Loucy (cell line): Measurements from ENCODE around the gene SH3PXD2B.

Experiments used
- H2AFZ ChIP-seq: fragments of 200-600 bp; sonication (generic); 2 replicates; pipeline ENCODE4 v1.6.0; 2016; ENCODE audit warnings: antibody characterized with exemption, mild to moderate bottlenecking, low read length, moderate library complexity
- H3F3A ChIP-seq: fragments of 200-600 bp; 2 replicates; pipeline ENCODE4 v1.6.0; 2016; ENCODE audit warnings: antibody characterized with exemption, low read depth, mild to moderate bottlenecking
- H3K27me3 ChIP-seq: fragments of 200-600 bp; sonication (generic); 2 replicates; pipeline ENCODE4 v1.6.1; 2014; ENCODE audit warnings: low read length, mild to moderate bottlenecking; ENCODE audit not compliant: insufficient read depth, poor library complexity, severe bottlenecking
- H3K36me3 ChIP-seq: fragments of 200-600 bp; sonication (generic); 2 replicates; pipeline ENCODE4 v1.6.1; 2016; ENCODE audit warnings: low read length; ENCODE audit not compliant: insufficient read depth
- H3K4me1 ChIP-seq: fragments of 200-600 bp; sonication (generic); 2 replicates; pipeline ENCODE4 v1.5.1; 2014; ENCODE audit warnings: low read length, mild to moderate bottlenecking; ENCODE audit not compliant: insufficient read depth, poor library complexity, severe bottlenecking
- H3K4me2 ChIP-seq: fragments of 200-600 bp; sonication (generic); 2 replicates; pipeline ENCODE4 v1.6.0; 2014; ENCODE audit warnings: antibody characterized with exemption, low read length, low read depth, mild to moderate bottlenecking; ENCODE audit not compliant: poor library complexity, severe bottlenecking
- H3K4me3 ChIP-seq: fragments of 200-600 bp; sonication (generic); 2 replicates; pipeline ENCODE4 v1.5.1; 2014; ENCODE audit warnings: low read length, mild to moderate bottlenecking, mixed read lengths; ENCODE audit not compliant: poor library complexity, severe bottlenecking
- H3K79me2 ChIP-seq: fragments of 200-600 bp; sonication (generic); 2 replicates; pipeline ENCODE4 v1.6.1; 2014; ENCODE audit warnings: low read length; ENCODE audit not compliant: insufficient read depth
- H3K9ac ChIP-seq: fragments of 200-600 bp; sonication (generic); 2 replicates; pipeline ENCODE4 v1.6.0; 2014; ENCODE audit warnings: mild to moderate bottlenecking, low read depth, low read length, moderate library complexity; ENCODE audit not compliant: poor library complexity, severe bottlenecking
- H3K9me2 ChIP-seq: fragments of 200-600 bp; sonication (generic); replicated peaks from 2 replicates; pipeline ENCODE4 v1.6.1; 2016; ENCODE audit warnings: low read depth, low read length, mixed read lengths
- H3K9me3 ChIP-seq: fragments of 200-600 bp; sonication (generic); 2 replicates; pipeline ENCODE4 v1.6.1; 2014; ENCODE audit warnings: mild to moderate bottlenecking, antibody characterized with exemption, low read length, low read depth; ENCODE audit not compliant: insufficient read depth
- H4K20me1 ChIP-seq: fragments of 200-600 bp; sonication (generic); 2 replicates; pipeline ENCODE4 v1.6.0; 2014; ENCODE audit warnings: antibody characterized with exemption, low read length, mild to moderate bottlenecking; ENCODE audit not compliant: insufficient read depth, poor library complexity, severe bottlenecking
- CTCF ChIP-seq: fragments of 200-600 bp; sonication (generic); conservative IDR thresholded peaks from 2 replicates; pipeline ENCODE4 v1.5.1; 2014; ENCODE audit warnings: mild to moderate bottlenecking, antibody characterized with exemption, low read length
- EZH2phosphoT487 ChIP-seq: fragments of 200-600 bp; IDR thresholded peaks from 2 replicates; pipeline ENCODE4 v1.6.1; 2018; ENCODE audit warnings: antibody characterized with exemption, mild to moderate bottlenecking, moderate library complexity, borderline replicate concordance

The SH3PXD2B gene

GRCh38 chr5:172379481-172379880, 74.8 kb downstream of the SH3PXD2B start:
- no peak overlapping the region for H3K4me3 ChIP-seq
- no peaks in the 10 kb centered on the region for H3K27me3 ChIP-seq
- no peaks in the 10 kb centered on the region for H3K9me2 ChIP-seq
- no peak overlapping the region for H2AFZ ChIP-seq
- no peak overlapping the region for H3K9ac ChIP-seq
- H3F3A ChIP-seq = no peaks in the 10 kb centered on the region
- H3K4me1 ChIP-seq = no peaks in the 10 kb centered on the region
- no peaks in the 10 kb centered on the region for H3K79me2 ChIP-seq
- no peaks in the 10 kb centered on the region for H3K36me3 ChIP-seq
- TF ChIP-seq EZH2phosphoT487 (no peak), CTCF (no peak)
- H3K9me3 ChIP-seq = no peaks in the 10 kb centered on the region
- no peaks in the 10 kb centered on the region for H4K20me1 ChIP-seq
- no peak overlapping the region for H3K4me2 ChIP-seq

- Histone ChIP-seq H3F3A (no peaks in the 10 kb centered on the region), H3K4me3 (no peak overlapping the region), H3K36me3 (no peaks in the 10 kb centered on the region), H3K9ac (no peak overlapping the region), H3K79me2 (no peaks in the 10 kb centered on the region), H3K9me3 (no peaks in the 10 kb centered on the region), H3K4me1 (no peaks in the 10 kb centered on the region), H3K27me3 (no peaks in the 10 kb centered on the region), H3K4me2 (no peak overlapping the region), H4K20me1 (no peaks in the 10 kb centered on the region), H3K9me2 (no peaks in the 10 kb centered on the region), H2AFZ (no peak overlapping the region)
- TF ChIP-seq CTCF (no peak), EZH2phosphoT487 (no peak)
Measured at GRCh38 chr5:172377856-172378255, 76.5 kb downstream of the SH3PXD2B start.

- Histone ChIP-seq H3K9ac (no peak overlapping the region), H3K4me2 (no peak overlapping the region), H3K79me2 (no peaks in the 10 kb centered on the region), H4K20me1 (no peaks in the 10 kb centered on the region), H3K4me1 (no peaks in the 10 kb centered on the region), H3K9me3 (no peaks in the 10 kb centered on the region), H3F3A (no peaks in the 10 kb centered on the region), H3K9me2 (no peaks in the 10 kb centered on the region), H3K36me3 (no peaks in the 10 kb centered on the region), H3K27me3 (no peaks in the 10 kb centered on the region), H2AFZ (no peak overlapping the region), H3K4me3 (no peak overlapping the region)
- TF ChIP-seq EZH2phosphoT487 (no peak), CTCF (no peak)
Measured at GRCh38 chr5:172377438-172377837, 76.9 kb downstream of the SH3PXD2B start.
